ENCODE results near the gene AJM1.
A peak's percentile ranks its signal among the peaks of the same experiment; 100 is the strongest.

The AJM1 gene

DNA sequence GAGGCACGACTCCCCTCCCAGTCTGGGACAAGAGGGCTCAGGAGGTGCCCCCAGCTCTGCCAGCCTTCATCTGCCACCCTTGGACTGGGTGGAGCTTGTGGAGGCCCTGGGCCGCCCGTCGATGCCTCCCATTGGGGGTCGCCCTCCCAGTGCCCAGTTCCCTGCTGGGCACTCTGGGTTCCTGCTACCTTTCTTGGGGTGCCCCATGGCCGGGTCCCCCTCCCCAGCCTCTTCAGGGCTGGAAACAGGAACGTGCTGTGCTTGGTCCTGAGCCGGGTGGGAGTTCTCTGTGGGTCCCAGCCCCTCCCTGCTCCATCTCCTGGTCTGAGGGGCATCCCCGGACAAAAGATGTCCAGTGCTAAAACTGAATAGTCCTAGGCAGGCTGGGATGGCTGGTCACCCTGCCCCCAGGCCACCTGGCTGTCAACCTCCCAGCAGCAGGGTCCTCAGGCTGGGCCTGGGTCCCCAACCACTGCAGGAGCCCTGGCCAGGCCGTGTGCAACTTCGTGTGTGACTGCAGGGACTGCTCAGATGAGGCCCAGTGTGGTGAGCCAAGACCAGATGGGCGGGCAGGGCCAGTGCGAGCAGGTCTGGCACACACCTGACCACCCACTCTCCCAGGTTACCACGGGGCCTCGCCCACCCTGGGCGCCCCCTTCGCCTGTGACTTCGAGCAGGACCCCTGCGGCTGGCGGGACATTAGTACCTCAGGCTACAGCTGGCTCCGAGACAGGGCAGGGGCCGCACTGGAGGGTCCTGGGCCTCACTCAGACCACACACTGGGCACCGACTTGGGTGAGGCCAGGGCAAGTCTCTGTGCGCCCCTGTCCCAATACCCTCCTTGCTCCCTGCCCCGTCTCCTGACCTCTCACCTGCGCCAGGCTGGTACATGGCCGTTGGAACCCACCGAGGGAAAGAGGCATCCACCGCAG is 10.7 kb downstream of the AJM1 start:
- no peaks in the 10 kb centered on the region for H3K36me3 ChIP-seq (ENCODE audit: control insufficient read depth, insufficient read depth, low read length)
- H3K9ac ChIP-seq (ENCODE audit: low read length), result no peak overlapping the region
- no peak overlapping the region for H3K4me3 ChIP-seq (ENCODE audit: low read length)
- H3K27me3 ChIP-seq (ENCODE audit: control insufficient read depth, insufficient read depth, low read length), result no peaks in the 10 kb centered on the region
- H3K4me1 ChIP-seq (ENCODE audit: control insufficient read depth, insufficient read depth, low read length), result peaks cover 45% of the 10 kb centered on the region
- H3K9me3 ChIP-seq (ENCODE audit: control insufficient read depth, low read length), result no peaks in the 10 kb centered on the region

DNA sequence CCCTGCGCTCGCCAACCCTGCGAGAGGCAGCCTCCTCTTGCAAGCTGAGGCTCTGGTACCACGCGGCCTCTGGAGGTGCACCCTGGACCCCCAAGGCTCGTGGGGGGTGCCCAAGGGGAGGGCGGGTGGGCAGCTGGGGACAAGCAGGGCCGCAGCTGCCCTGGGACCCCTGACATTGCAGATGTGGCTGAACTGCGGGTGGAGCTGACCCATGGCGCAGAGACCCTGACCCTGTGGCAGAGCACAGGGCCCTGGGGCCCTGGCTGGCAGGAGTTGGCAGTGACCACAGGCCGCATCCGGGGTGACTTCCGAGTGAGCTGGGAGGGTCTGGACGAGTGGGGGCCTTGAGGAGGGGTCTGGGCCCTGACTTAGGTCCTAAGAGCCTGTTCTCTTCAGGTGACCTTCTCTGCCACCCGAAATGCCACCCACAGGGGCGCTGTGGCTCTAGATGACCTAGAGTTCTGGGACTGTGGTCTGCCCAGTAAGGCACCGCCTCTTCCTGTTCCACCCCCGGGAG is 11.4 kb downstream of the AJM1 start:
- Histone ChIP-seq H3K36me3 (ENCODE audit: control insufficient read depth, insufficient read depth, low read length) (no peaks in the 10 kb centered on the region), H3K4me1 (ENCODE audit: control insufficient read depth, insufficient read depth, low read length) (peaks cover 52% of the 10 kb centered on the region), H3K4me3 (ENCODE audit: low read length) (no peak overlapping the region)

DNA sequence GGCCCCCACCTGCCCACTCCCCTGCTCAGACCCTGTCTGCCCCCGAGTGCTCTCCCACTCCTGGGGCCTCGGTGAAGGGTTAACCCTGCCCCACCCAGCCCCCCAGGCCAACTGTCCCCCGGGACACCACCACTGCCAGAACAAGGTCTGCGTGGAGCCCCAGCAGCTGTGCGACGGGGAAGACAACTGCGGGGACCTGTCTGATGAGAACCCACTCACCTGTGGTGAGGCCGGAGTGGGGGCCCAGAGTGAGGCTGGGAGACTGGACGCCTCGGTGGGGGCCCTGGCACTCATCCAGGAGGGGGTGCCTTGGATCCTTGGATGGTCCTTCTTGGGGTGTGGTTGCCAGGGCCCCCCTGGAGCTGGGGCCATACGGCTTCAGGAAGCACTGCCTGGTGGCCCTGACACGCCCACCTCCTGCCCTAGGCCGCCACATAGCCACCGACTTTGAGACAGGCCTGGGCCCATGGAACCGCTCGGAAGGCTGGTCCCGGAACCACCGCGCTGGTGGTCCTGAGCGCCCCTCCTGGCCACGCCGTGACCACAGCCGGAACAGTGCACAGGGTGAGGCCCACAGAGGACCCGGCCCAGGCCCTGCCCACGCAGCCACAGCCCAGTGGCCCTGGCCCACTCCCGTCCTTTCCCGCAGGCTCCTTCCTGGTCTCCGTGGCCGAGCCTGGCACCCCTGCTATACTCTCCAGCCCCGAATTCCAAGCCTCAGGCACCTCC is 12.0 kb downstream of the AJM1 start:
- H3K9ac ChIP-seq (ENCODE audit: low read length), result no peak overlapping the region
- no peaks in the 10 kb centered on the region for H3K9me3 ChIP-seq (ENCODE audit: control insufficient read depth, low read length)
- peaks cover 58% of the 10 kb centered on the region for H3K4me1 ChIP-seq (ENCODE audit: control insufficient read depth, insufficient read depth, low read length)
- no peaks in the 10 kb centered on the region for H3K27me3 ChIP-seq (ENCODE audit: control insufficient read depth, insufficient read depth, low read length)
- no peak overlapping the region for H3K4me3 ChIP-seq (ENCODE audit: low read length)
- no peaks in the 10 kb centered on the region for H3K36me3 ChIP-seq (ENCODE audit: control insufficient read depth, insufficient read depth, low read length)

More for the DNA sequence above, 11.4 kb downstream of the AJM1 start:
- no peak overlapping the region for H3K9ac ChIP-seq (ENCODE audit: low read length)
- H3K27me3 ChIP-seq (ENCODE audit: control insufficient read depth, insufficient read depth, low read length), result no peaks in the 10 kb centered on the region
- H3K9me3 ChIP-seq (ENCODE audit: control insufficient read depth, low read length), result no peaks in the 10 kb centered on the region

DNA sequence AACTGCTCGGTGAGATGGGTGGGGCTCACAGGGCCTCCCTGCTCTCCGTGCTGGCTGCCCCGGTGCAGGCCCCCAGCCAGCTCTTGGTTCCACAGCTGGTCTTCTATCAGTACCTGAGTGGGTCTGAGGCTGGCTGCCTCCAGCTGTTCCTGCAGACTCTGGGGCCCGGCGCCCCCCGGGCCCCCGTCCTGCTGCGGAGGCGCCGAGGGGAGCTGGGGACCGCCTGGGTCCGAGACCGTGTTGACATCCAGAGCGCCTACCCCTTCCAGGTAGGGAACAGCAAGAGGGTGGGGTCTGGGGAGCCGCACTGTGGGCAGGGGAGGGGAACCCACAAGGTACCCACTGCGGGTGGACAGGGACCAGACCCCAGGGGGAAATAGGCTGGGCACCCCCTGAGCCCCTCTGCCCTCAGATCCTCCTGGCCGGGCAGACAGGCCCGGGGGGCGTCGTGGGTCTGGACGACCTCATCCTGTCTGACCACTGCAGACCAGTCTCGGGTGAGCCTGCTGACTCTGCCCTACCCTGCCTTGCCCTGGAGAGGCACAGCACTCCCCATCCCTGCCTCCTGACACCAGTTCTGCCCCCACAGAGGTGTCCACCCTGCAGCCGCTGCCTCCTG is 12.7 kb downstream of the AJM1 start:
- H3K36me3 ChIP-seq (ENCODE audit: control insufficient read depth, insufficient read depth, low read length), result no peaks in the 10 kb centered on the region
- H3K4me1 ChIP-seq (ENCODE audit: control insufficient read depth, insufficient read depth, low read length), result peaks cover 61% of the 10 kb centered on the region
- no peak overlapping the region for H3K4me3 ChIP-seq (ENCODE audit: low read length)
- no peak overlapping the region for H3K9ac ChIP-seq (ENCODE audit: low read length)
- H3K9me3 ChIP-seq (ENCODE audit: control insufficient read depth, low read length), result no peaks in the 10 kb centered on the region
- no peaks in the 10 kb centered on the region for H3K27me3 ChIP-seq (ENCODE audit: control insufficient read depth, insufficient read depth, low read length)

DNA sequence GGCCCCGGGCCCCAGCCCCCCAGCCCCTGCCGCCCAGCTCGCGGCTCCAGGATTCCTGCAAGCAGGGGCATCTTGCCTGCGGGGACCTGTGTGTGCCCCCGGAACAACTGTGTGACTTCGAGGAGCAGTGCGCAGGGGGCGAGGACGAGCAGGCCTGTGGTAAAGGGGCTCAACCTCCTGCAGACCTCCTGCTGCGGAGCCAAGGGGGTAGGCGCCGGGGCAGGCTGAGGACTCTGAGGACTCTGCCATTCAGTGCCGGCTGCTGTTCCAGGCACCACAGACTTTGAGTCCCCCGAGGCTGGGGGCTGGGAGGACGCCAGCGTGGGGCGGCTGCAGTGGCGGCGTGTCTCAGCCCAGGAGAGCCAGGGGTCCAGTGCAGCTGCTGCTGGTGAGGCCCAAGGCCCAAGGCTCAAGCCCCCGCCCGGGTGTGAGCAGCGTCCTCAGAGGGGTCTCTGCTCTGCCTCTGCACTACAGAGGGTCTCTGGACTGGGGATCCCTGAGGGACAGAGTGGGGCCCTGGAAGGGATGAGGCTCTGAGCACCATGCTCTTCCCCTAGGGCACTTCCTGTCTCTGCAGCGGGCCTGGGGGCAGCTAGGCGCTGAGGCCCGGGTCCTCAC is 13.3 kb downstream of the AJM1 start:
- no peaks in the 10 kb centered on the region for H3K9me3 ChIP-seq (ENCODE audit: control insufficient read depth, low read length)
- H3K36me3 ChIP-seq (ENCODE audit: control insufficient read depth, insufficient read depth, low read length), result no peaks in the 10 kb centered on the region
- H3K9ac ChIP-seq (ENCODE audit: low read length), result no peak overlapping the region
- H3K4me3 ChIP-seq (ENCODE audit: low read length), result no peak overlapping the region
- peaks cover 61% of the 10 kb centered on the region for H3K4me1 ChIP-seq (ENCODE audit: control insufficient read depth, insufficient read depth, low read length)
- H3K27me3 ChIP-seq (ENCODE audit: control insufficient read depth, insufficient read depth, low read length), result no peaks in the 10 kb centered on the region

DNA sequence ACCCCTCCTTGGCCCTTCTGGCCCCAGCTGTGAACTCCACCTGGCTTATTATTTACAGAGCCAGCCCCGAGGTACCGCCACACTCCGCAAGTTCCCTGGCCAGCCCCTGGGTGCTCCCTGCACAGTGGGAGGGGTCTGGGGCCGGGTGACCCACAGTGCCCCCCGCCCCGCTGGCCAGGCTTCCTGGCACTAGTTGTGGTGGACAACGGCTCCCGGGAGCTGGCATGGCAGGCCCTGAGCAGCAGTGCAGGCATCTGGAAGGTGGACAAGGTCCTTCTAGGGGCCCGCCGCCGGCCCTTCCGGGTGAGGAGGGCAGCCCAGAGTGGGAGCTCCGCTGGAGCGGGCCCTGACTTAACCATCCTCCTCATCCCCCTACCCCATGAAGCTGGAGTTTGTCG is 13.8 kb downstream of the AJM1 start:
- no peak overlapping the region for H3K9ac ChIP-seq (ENCODE audit: low read length)
- H3K36me3 ChIP-seq (ENCODE audit: control insufficient read depth, insufficient read depth, low read length), result no peaks in the 10 kb centered on the region
- no peaks in the 10 kb centered on the region for H3K27me3 ChIP-seq (ENCODE audit: control insufficient read depth, insufficient read depth, low read length)
- H3K4me3 ChIP-seq (ENCODE audit: low read length), result no peak overlapping the region
- H3K9me3 ChIP-seq (ENCODE audit: control insufficient read depth, low read length), result no peaks in the 10 kb centered on the region
- peaks cover 62% of the 10 kb centered on the region for H3K4me1 ChIP-seq (ENCODE audit: control insufficient read depth, insufficient read depth, low read length)

DNA sequence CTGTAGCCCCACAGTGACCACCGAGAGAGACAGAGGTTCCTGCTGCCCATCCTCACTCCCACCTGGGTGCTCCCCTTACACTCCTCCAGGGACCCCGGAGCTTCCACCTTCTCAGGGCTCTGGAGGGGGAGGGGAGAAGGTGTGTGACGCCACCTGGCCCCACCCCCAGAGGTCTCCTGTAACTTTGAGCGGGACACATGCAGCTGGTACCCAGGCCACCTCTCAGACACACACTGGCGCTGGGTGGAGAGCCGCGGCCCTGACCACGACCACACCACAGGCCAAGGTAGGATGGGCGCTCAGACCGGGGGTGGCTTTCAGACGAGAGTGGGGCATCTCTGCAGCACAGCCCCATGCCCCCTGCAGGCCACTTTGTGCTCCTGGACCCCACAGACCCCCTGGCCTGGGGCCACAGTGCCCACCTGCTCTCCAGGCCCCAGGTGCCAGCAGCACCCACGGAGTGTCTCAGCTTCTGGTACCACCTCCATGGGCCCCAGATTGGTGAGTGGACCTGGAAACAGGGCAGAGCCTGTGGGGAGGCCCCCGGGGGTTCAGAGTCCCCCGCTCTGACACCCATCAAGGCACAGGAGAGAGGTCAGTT is 14.4 kb downstream of the AJM1 start:
- no peaks in the 10 kb centered on the region for H3K9me3 ChIP-seq (ENCODE audit: control insufficient read depth, low read length)
- H3K4me1 ChIP-seq (ENCODE audit: control insufficient read depth, insufficient read depth, low read length), result peaks cover 68% of the 10 kb centered on the region
- no peak overlapping the region for H3K4me3 ChIP-seq (ENCODE audit: low read length)
- H3K36me3 ChIP-seq (ENCODE audit: control insufficient read depth, insufficient read depth, low read length), result no peaks in the 10 kb centered on the region
- no peaks in the 10 kb centered on the region for H3K27me3 ChIP-seq (ENCODE audit: control insufficient read depth, insufficient read depth, low read length)
- no peak overlapping the region for H3K9ac ChIP-seq (ENCODE audit: low read length)

DNA sequence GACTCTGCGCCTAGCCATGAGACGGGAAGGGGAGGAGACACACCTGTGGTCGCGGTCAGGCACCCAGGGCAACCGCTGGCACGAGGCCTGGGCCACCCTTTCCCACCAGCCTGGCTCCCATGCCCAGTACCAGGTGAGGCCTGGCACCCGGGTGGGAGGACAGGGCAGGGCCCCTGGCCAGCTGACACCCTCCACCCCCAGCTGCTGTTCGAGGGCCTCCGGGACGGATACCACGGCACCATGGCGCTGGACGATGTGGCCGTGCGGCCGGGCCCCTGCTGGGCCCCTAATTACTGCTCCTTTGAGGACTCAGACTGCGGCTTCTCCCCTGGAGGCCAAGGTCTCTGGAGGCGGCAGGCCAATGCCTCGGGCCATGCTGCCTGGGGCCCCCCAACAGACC is 14.9 kb downstream of the AJM1 start:
- Histone ChIP-seq H3K36me3 (ENCODE audit: control insufficient read depth, insufficient read depth, low read length) (peaks cover 1% of the 10 kb centered on the region), H3K9me3 (ENCODE audit: control insufficient read depth, low read length) (no peaks in the 10 kb centered on the region), H3K27me3 (ENCODE audit: control insufficient read depth, insufficient read depth, low read length) (no peaks in the 10 kb centered on the region), H3K4me3 (ENCODE audit: low read length) (no peak overlapping the region), H3K4me1 (ENCODE audit: control insufficient read depth, insufficient read depth, low read length) (peaks cover 69% of the 10 kb centered on the region), H3K9ac (ENCODE audit: low read length) (peak overlapping the region; percentile 39)

DNA sequence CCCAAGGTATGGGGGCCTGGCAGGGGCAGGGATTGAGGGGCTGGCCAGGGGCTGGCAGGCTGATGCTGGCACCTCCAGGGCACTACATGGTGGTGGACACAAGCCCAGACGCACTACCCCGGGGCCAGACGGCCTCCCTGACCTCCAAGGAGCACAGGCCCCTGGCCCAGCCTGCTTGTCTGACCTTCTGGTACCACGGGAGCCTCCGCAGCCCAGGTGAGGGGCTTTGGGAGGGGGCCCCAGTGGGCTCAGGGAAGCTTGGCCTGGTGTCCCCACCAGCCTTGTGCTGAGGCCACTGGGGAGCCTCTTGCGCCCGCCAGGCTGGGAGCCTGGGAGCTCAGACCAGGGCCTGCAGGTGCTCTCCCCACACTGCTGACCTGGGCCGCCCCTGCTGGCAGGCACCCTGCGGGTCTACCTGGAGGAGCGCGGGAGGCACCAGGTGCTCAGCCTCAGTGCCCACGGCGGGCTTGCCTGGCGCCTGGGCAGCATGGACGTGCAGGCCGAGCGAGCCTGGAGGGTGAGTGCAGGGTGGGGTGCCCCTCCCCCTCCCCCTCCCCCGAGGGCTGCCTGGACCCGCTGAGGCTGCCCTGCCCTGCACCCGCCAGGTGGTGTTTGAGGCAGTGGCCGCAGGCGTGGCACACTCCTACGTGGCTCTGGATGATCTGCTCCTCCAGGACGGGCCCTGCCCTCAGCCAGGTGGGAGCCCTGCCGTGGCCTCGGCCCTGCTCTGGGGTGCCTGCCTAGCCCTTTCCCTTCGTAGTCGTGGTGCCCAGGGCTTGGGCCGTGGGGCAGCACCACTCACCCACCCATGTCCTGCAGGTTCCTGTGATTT is 15.5 kb downstream of the AJM1 start:
- H3K27me3 ChIP-seq (ENCODE audit: control insufficient read depth, insufficient read depth, low read length), result no peaks in the 10 kb centered on the region
- H3K9me3 ChIP-seq (ENCODE audit: control insufficient read depth, low read length), result no peaks in the 10 kb centered on the region
- H3K9ac ChIP-seq (ENCODE audit: low read length), result peak overlapping the region; percentile 62
- H3K4me3 ChIP-seq (ENCODE audit: low read length), result no peak overlapping the region
- H3K4me1 ChIP-seq (ENCODE audit: control insufficient read depth, insufficient read depth, low read length), result peaks cover 71% of the 10 kb centered on the region
- peaks cover 7% of the 10 kb centered on the region for H3K36me3 ChIP-seq (ENCODE audit: control insufficient read depth, insufficient read depth, low read length)

DNA sequence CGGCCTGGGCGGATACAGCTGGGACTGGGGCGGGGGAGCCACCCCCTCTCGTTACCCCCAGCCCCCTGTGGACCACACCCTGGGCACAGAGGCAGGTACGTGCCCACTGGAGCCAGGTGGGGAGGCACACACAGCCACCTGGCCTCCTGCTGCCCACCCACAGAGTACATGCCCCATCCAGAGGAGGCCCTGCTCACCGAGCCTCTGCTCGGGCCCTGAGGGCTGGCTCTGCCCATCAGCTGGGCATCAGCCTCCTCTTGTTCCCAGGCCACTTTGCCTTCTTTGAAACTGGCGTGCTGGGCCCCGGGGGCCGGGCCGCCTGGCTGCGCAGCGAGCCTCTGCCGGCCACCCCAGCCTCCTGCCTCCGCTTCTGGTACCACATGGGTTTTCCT is 16.2 kb downstream of the AJM1 start:
- H3K36me3 ChIP-seq (ENCODE audit: control insufficient read depth, insufficient read depth, low read length), result peaks cover 11% of the 10 kb centered on the region
- no peaks in the 10 kb centered on the region for H3K27me3 ChIP-seq (ENCODE audit: control insufficient read depth, insufficient read depth, low read length)
- H3K4me1 ChIP-seq (ENCODE audit: control insufficient read depth, insufficient read depth, low read length), result peaks cover 71% of the 10 kb centered on the region
- peak overlapping the region; percentile 62 for H3K9ac ChIP-seq (ENCODE audit: low read length)
- H3K9me3 ChIP-seq (ENCODE audit: control insufficient read depth, low read length), result no peaks in the 10 kb centered on the region
- no peak overlapping the region for H3K4me3 ChIP-seq (ENCODE audit: low read length)
